Caco-2 (cell line): ENCODE data around the gene AUTS2. TPM values are rescaled to one million over a fixed set of nuclear protein-coding genes. Genes with fewer than 3 reads are reported as not detected.

ENCODE experiments used
- BruUV-seq: library from RNA; stranded (reverse); fragments of 400-500 nt; replicated peaks from 2 replicates; lab custom pipeline; 2021; lab: Mats Ljungman, UMichigan
- CTCF ChIA-PET: fragments of 300-600 bp; sonication (Branson Sonifier 250); formaldehyde crosslinking; loops from one replicate; lab custom pipeline; 2022; ENCODE audit warnings: antibody characterized with exemption; lab: Charles Lee
- POLR2A ChIA-PET: fragments of 300-600 bp; sonication (Branson Sonifier 250); formaldehyde crosslinking; loops from one replicate; lab custom pipeline; 2022; ENCODE audit warnings: antibody characterized with exemption; lab: Charles Lee
- DNase-seq, 2 experiments: peaks; one replicate each; pipeline versions ENCODE4 v3.0.0 to v3.0.0-alpha.2; 2020 to 2022
- H3K27me3 ChIP-seq: replicated peaks from 2 replicates; pipeline ENCODE4 v1.6.0; 2011; ENCODE audit warnings: low read length; ENCODE audit not compliant: control insufficient read depth, insufficient read depth
- H3K36me3 ChIP-seq: 2 replicates; pipeline ENCODE4 v1.5.1; 2011; ENCODE audit warnings: low read length; ENCODE audit not compliant: control insufficient read depth, insufficient read depth
- H3K4me1 ChIP-seq: fragments of 250-450 bp; sonication (Bioruptor Pico); 2 replicates; pipeline ENCODE4 v1.5.1; 2020; ENCODE audit warnings: mild to moderate bottlenecking
- H3K4me3 ChIP-seq: 2 replicates; pipeline ENCODE4 v1.5.1; 2011; ENCODE audit warnings: low read depth, mild to moderate bottlenecking, control low read depth, low read length
- H3K9me3 ChIP-seq: fragments of 250-450 bp; sonication (Bioruptor Pico); 2 replicates; pipeline ENCODE4 v1.5.1; 2020; ENCODE audit warnings: mild to moderate bottlenecking, moderate library complexity
- H3K27ac Mint-ChIP-seq: one replicate; pipeline ENCODE4 v1.8.0; 2022; ENCODE audit warnings: mixed read lengths; ENCODE audit not compliant: unreplicated experiment
- H3K27me3 Mint-ChIP-seq: one replicate; pipeline ENCODE4 v1.8.0; 2022; ENCODE audit warnings: mixed read lengths; ENCODE audit not compliant: insufficient read depth, unreplicated experiment
- H3K36me3 Mint-ChIP-seq: one replicate; pipeline ENCODE4 v1.8.0; 2022; ENCODE audit warnings: mild to moderate bottlenecking, mixed read lengths; ENCODE audit not compliant: insufficient read depth, unreplicated experiment
- H3K4me1 Mint-ChIP-seq: one replicate; pipeline ENCODE4 v1.8.0; 2022; ENCODE audit warnings: low read depth, mixed read lengths; ENCODE audit not compliant: unreplicated experiment
- H3K4me3 Mint-ChIP-seq: one replicate; pipeline ENCODE4 v1.8.0; 2022; ENCODE audit warnings: mild to moderate bottlenecking, moderate library complexity, mixed read lengths; ENCODE audit not compliant: unreplicated experiment
- H3K9me3 Mint-ChIP-seq: one replicate; pipeline ENCODE4 v1.8.0; 2022; ENCODE audit warnings: mixed read lengths; ENCODE audit not compliant: unreplicated experiment
- CTCF ChIP-seq, 2 experiments: fragments of 200-600 bp in 1 of 2; IDR thresholded peaks; 1 replicate in 1 of 2; 2 replicates in 1 of 2; pipeline versions ENCODE4 v1.5.1 to v1.8.0; 2011 to 2022; ENCODE audit warnings: antibody characterized with exemption in 1 of 2, control low read depth in 1 of 2, inconsistent platforms in 1 of 2, low read depth in 1 of 2, low read length in 1 of 2, mild to moderate bottlenecking in 1 of 2, moderate library complexity in 1 of 2; ENCODE audit not compliant: insufficient read depth in 1 of 2, severe bottlenecking in 1 of 2, unreplicated experiment in 1 of 2
- intact Hi-C: fragments of 100-400 bp; cut with micrococcal nuclease; formaldehyde crosslinking; loops from one replicate; pipeline ENCODE4 v1.10.0; 2022; ENCODE audit not compliant: unreplicated experiment
- total RNA-seq: library from RNA; stranded (reverse); gene quantifications from 2 replicates; pipeline ENCODE4 v1.2.3, GENCODE V29; 2022

AUTS2 gene
- total RNA-seq, 1 experiment from 2014 or later: 37.1 TPM

GRCh38 chr7:70504254-70504653 is 906.0 kb downstream of the AUTS2 start:
- H3K4me1 ChIP-seq: no peaks in the 10 kb centered on the region
- H3K36me3 ChIP-seq: no peaks in the 10 kb centered on the region
- ChIA-PET POLR2A (no interaction called here), CTCF (no interaction called here)
- intact Hi-C loops: no loop called here
- Mint-ChIP-seq H3K27me3 (no peaks in the 10 kb centered on the region), H3K27ac (no peak overlapping the region), H3K9me3 (no peaks in the 10 kb centered on the region), H3K4me1 (no peaks in the 10 kb centered on the region), H3K36me3 (no peaks in the 10 kb centered on the region), H3K4me3 (no peak overlapping the region)
- no peaks in the 10 kb centered on the region for H3K9me3 ChIP-seq
- TF ChIP-seq CTCF (IDR thresholded peaks at IDR 0.05; ENCODE audit: insufficient read depth in 1 of 2, low read depth in 1 of 2, low read length in 1 of 2, severe bottlenecking in 1 of 2, unreplicated experiment in 1 of 2): no peak
- DNase-seq: no peak
- BruUV-seq: no TSS peak
- H3K4me3 ChIP-seq: no peak overlapping the region
- H3K27me3 ChIP-seq: no peaks in the 10 kb centered on the region

- no peak overlapping the region for H3K4me3 ChIP-seq
- H3K9me3 Mint-ChIP-seq: no peaks in the 10 kb centered on the region
- H3K27me3 ChIP-seq: no peaks in the 10 kb centered on the region
- POLR2A ChIA-PET: no interaction called here
- no peak for DNase-seq
- H3K4me1 Mint-ChIP-seq: no peaks in the 10 kb centered on the region
- CTCF ChIA-PET: interaction anchor here (1.1 kb wide), 1 partner anchor 463 kb away, joined by 3 read pairs; no protein-coding TSS in a partner anchor
- TF ChIP-seq CTCF (IDR thresholded peaks at IDR 0.05; ENCODE audit: insufficient read depth in 1 of 2, low read depth in 1 of 2, low read length in 1 of 2, severe bottlenecking in 1 of 2, unreplicated experiment in 1 of 2): no peak
- no peaks in the 10 kb centered on the region for H3K9me3 ChIP-seq
- no peaks in the 10 kb centered on the region for H3K27me3 Mint-ChIP-seq
- H3K27ac Mint-ChIP-seq: no peak overlapping the region
- no peak overlapping the region for H3K4me3 Mint-ChIP-seq
- BruUV-seq: no TSS peak
- H3K36me3 ChIP-seq: no peaks in the 10 kb centered on the region
- intact Hi-C loops: no loop called here
- no peaks in the 10 kb centered on the region for H3K36me3 Mint-ChIP-seq
- H3K4me1 ChIP-seq: no peaks in the 10 kb centered on the region
Observed at GRCh38 chr7:70505468-70505867, 907.2 kb downstream of the AUTS2 start.

- BruUV-seq: no TSS peak
- ChIA-PET CTCF (interaction anchor here (0.8 to 1.1 kb wide), 2 partner anchors 192 to 464 kb away, joined by 3 read pairs; no protein-coding TSS in a partner anchor), POLR2A (no interaction called here)
- H3K9me3 ChIP-seq: no peaks in the 10 kb centered on the region
- H3K36me3 ChIP-seq: no peaks in the 10 kb centered on the region
- intact Hi-C loops: loop anchor here (1.0 to 2.0 kb wide), 2 partner anchors 192 to 345 kb away; no protein-coding TSS in a partner anchor
- TF ChIP-seq CTCF (IDR thresholded peaks at IDR 0.05; ENCODE audit: insufficient read depth in 1 of 2, low read depth in 1 of 2, low read length in 1 of 2, severe bottlenecking in 1 of 2, unreplicated experiment in 1 of 2): no peak
- H3K4me3 ChIP-seq: no peak overlapping the region
- no peaks in the 10 kb centered on the region for H3K9me3 Mint-ChIP-seq
- DNase-seq: no peak
- no peaks in the 10 kb centered on the region for H3K36me3 Mint-ChIP-seq
- H3K4me1 Mint-ChIP-seq: no peaks in the 10 kb centered on the region
- no peaks in the 10 kb centered on the region for H3K27me3 Mint-ChIP-seq
- H3K27ac Mint-ChIP-seq: no peak overlapping the region
- no peak overlapping the region for H3K4me3 Mint-ChIP-seq
- H3K4me1 ChIP-seq: no peaks in the 10 kb centered on the region
- H3K27me3 ChIP-seq: no peaks in the 10 kb centered on the region
Observed at GRCh38 chr7:70505886-70506285, 907.6 kb downstream of the AUTS2 start.
